ENCODE measurements around the gene PLPPR2.
"Not testable (repeated sequence)": the region's sequence is repeated elsewhere in the genome, so short reads cannot be mapped to it uniquely, and the experiment has no call there.

Gene PLPPR2

DNA sequence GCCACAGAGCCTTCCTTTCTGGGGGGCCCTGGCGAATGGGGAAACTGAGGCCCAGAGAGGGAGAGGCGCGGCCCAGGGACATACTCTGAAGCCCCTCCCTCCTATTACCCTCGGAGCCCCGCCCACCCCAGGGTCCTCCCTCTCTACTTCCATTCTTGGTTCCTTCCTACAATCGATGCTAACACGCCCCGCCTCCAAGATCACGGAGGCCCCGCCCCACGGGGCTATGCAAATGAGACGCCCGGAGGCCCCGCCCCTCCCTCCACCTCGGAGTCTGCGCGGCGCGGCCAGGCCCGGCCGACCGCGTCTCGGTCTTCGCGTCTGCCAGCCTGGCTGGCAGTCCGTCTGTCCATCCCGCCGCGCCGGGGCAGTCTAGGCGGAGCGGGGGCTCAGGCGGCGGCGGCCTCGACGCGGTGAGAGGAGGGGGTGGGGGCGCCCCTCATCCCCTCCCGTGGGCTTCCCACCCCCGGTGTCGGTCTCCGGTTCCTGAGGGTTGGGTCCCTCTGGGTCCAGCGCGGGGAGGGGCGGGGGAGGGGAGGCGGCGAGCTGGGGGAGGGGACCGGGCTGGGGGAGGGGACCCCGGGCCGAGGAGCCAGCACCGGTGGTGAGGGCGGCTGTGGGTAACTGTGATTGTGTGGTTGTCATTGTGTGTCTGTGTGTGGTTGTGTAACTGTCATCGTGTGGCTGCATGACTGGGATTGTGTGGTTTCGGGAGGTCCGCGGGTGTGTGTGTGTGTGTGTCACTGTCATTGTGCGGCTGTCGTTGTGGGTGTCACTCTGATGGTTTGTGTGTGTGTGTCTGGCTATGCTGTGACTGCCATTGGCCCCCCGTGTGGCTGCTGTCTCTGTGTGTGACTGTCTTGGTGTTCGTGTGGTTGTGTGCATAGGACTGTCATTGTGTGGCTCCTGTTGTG lies at the start of gene PLPPR2:
Gene PLPPR2 (plus strand): TSS at position 273 of the 914 bp plus-strand sequence. CDS start 2,242 bp downstream, outside the sequence.
- Mint-ChIP-seq H3K9me3 (no peaks in the 10 kb centered on the region), H3K36me3 (no peaks in the 10 kb centered on the region), H3K4me3 (peak within 1 kb of the TSS; percentile 70), H3K4me1 (peaks cover 16% of the 10 kb centered on the region), H3K27ac (peak within 1 kb of the TSS; percentile 53)
- peak; percentile 71 to 88 for DNase-seq (ENCODE audit: low spot score in 2 of 2)
- peak; percentile 84 for ATAC-seq

DNA sequence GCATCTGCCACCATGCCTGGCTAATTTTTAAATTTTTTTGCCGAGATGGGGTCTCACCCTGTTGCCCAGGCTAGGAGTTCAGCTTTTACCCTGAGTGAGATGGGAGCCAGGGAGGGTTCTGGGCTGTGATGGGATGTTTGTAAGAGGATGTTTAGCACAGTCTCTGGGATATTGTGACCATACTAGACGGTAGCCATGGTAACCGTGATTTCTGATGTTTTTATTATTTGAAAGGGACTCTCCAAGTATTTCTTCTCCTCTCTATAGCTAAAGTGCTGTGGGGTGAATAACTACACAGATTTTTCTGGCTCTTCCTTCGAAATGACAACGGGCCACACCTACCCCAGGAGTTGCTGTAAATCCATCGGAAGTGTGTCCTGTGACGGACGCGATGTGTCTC lies 48.9 kb upstream of the PLPPR2 start:
- Mint-ChIP-seq H3K36me3 (no peaks in the 10 kb centered on the region), H3K27ac (no peak overlapping the region), H3K4me1 (no peaks in the 10 kb centered on the region), H3K4me3 (no peak overlapping the region), H3K9me3 (no peaks in the 10 kb centered on the region)
- DNase-seq (ENCODE audit: low spot score in 2 of 2) (no peak), ATAC-seq (no peak)

- DNase-seq (ENCODE audit: low spot score in 2 of 2) = not testable (repeated sequence)
- H3K4me1 Mint-ChIP-seq = peaks cover 20% of the 10 kb centered on the region
- peak overlapping the region; percentile 24 for H3K27ac Mint-ChIP-seq
Observed at GRCh38 chr19:11320278-11320995, 34.8 kb upstream of the PLPPR2 start.

GRCh38 chr19:11321191-11322126 lies 33.8 kb upstream of the PLPPR2 start:
- no peaks in the 10 kb centered on the region for H3K9me3 Mint-ChIP-seq
- H3K4me1 Mint-ChIP-seq = peaks cover 20% of the 10 kb centered on the region
- ATAC-seq (no peak), DNase-seq (ENCODE audit: low spot score in 2 of 2) (no peak)
- no peak overlapping the region for H3K27ac Mint-ChIP-seq
- H3K36me3 Mint-ChIP-seq = no peaks in the 10 kb centered on the region
- no peak overlapping the region for H3K4me3 Mint-ChIP-seq

More at GRCh38 chr19:11320278-11320995, 34.8 kb upstream of the PLPPR2 start:
- H3K4me3 Mint-ChIP-seq, H3K9me3 Mint-ChIP-seq, H3K36me3 Mint-ChIP-seq, ATAC-seq: not testable (repeated sequence)

- H3K4me1 Mint-ChIP-seq = peaks cover 20% of the 10 kb centered on the region
- no peak overlapping the region for H3K27ac Mint-ChIP-seq
- ATAC-seq (no peak), DNase-seq (ENCODE audit: low spot score in 2 of 2) (no peak)
- H3K4me3 Mint-ChIP-seq = no peak overlapping the region
- H3K36me3 Mint-ChIP-seq = no peaks in the 10 kb centered on the region
- no peaks in the 10 kb centered on the region for H3K9me3 Mint-ChIP-seq
Observed at GRCh38 chr19:11322269-11323024, 32.8 kb upstream of the PLPPR2 start.

DNA sequence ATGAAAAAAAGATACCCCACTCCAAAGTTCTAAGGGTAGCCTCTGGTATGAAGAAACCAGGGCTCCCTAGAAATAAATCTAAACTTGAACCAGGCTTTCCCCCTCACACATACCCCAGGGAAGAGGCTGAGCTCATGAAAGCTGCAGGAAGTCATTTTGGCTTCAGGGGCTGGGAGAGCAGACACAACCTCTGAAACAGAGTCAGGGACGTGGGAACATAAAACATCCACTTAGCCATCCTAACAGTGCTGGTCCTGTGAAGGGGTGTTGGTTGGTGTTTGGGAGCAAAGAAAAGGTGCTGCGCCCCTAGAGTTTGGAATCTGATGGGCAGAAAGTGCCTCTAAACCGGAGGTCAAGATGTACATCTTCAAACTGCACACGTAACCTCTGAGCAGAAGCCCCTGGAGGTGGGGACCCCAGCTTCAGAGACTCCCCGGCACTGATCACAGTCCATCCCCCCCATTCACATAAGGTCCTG lies 31.6 kb upstream of the PLPPR2 start:
- Mint-ChIP-seq H3K36me3 (peaks cover 6% of the 10 kb centered on the region), H3K9me3 (no peaks in the 10 kb centered on the region), H3K27ac (peak overlapping the region; percentile 96), H3K4me1 (peaks cover 20% of the 10 kb centered on the region), H3K4me3 (peak overlapping the region; percentile 50)
- ATAC-seq (no peak), DNase-seq (ENCODE audit: low spot score in 2 of 2) (no peak)

GRCh38 chr19:11324079-11324661 lies 31.1 kb upstream of the PLPPR2 start:
- H3K4me3 Mint-ChIP-seq = peak overlapping the region; percentile 50
- peak in 1 of 2 donors; percentile 70 for DNase-seq (ENCODE audit: low spot score in 2 of 2)
- peak; percentile 84 for ATAC-seq
- H3K36me3 Mint-ChIP-seq = peaks cover 6% of the 10 kb centered on the region
- no peaks in the 10 kb centered on the region for H3K9me3 Mint-ChIP-seq
- H3K4me1 Mint-ChIP-seq = peaks cover 20% of the 10 kb centered on the region
- H3K27ac Mint-ChIP-seq = peak overlapping the region; percentile 96

GRCh38 chr19:11324748-11325389 lies 30.4 kb upstream of the PLPPR2 start:
- peak overlapping the region; percentile 96 for H3K27ac Mint-ChIP-seq
- H3K4me1 Mint-ChIP-seq = peaks cover 20% of the 10 kb centered on the region
- DNase-seq (ENCODE audit: low spot score in 2 of 2) (no peak), ATAC-seq (no peak)
- H3K4me3 Mint-ChIP-seq = peak overlapping the region; percentile 50
- peaks cover 9% of the 10 kb centered on the region for H3K36me3 Mint-ChIP-seq
- no peaks in the 10 kb centered on the region for H3K9me3 Mint-ChIP-seq

GRCh38 chr19:11325544-11325943 lies 29.7 kb upstream of the PLPPR2 start:
- no peak for DNase-seq (ENCODE audit: low spot score in 2 of 2)
- H3K4me1 Mint-ChIP-seq = peaks cover 20% of the 10 kb centered on the region
- H3K9me3 Mint-ChIP-seq = no peaks in the 10 kb centered on the region
- H3K4me3 Mint-ChIP-seq = no peak overlapping the region
- H3K36me3 Mint-ChIP-seq = peaks cover 13% of the 10 kb centered on the region
- H3K27ac Mint-ChIP-seq = peak overlapping the region; percentile 96
- ATAC-seq = no peak

DNA sequence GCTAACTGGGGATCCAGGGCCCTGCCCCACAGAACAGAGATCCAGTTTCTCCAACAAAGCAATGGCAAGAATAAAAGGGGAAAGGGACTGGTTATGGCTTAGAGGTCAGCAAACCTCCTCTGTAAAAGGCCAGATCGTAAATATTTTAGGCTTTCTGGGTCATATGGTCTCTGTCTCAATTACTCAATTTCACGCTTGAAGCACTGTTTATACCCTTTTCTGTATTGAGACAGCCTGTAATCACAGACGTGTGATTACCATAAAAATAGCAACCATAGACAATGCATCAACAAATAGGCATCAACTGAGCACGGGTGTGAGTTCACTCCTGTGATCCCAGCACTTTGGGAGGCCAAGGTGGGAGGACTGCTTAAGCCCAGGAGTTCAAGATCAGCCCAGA lies 25.1 kb upstream of the PLPPR2 start:
- Mint-ChIP-seq H3K27ac (no peak overlapping the region), H3K9me3 (no peaks in the 10 kb centered on the region), H3K4me3 (no peak overlapping the region), H3K4me1 (no peaks in the 10 kb centered on the region), H3K36me3 (peaks cover 46% of the 10 kb centered on the region)
- DNase-seq (ENCODE audit: low spot score in 2 of 2) (no peak), ATAC-seq (no peak)

DNA sequence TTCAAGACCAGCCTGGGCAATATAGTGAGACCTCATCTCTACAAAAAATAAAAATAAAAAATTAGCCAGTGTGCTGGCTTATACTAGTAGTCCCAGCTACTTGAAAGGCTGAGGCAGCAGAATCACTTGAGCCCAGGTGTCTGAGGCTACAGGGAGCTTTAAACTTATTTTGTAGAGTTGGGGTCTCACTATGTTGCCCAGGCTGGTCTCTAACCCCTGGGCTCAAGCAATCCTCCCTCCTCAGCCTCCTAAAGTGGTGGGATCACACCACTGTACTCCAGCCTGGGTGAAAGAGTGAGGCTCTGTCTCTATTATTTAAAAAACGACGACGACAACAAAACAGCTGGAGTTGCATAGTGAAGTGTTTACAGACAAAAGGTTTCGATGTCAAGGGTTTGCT lies 23.7 kb upstream of the PLPPR2 start:
- H3K9me3 Mint-ChIP-seq = no peaks in the 10 kb centered on the region
- ATAC-seq = no peak
- no peak overlapping the region for H3K27ac Mint-ChIP-seq
- peaks cover 59% of the 10 kb centered on the region for H3K36me3 Mint-ChIP-seq
- no peak for DNase-seq (ENCODE audit: low spot score in 2 of 2)
- H3K4me3 Mint-ChIP-seq = no peak overlapping the region
- no peaks in the 10 kb centered on the region for H3K4me1 Mint-ChIP-seq

- Mint-ChIP-seq H3K4me3 (no peak overlapping the region), H3K27ac (no peak overlapping the region), H3K9me3 (no peaks in the 10 kb centered on the region), H3K4me1 (no peaks in the 10 kb centered on the region), H3K36me3 (peaks cover 59% of the 10 kb centered on the region)
- no peak for DNase-seq (ENCODE audit: low spot score in 2 of 2)
- no peak for ATAC-seq
Observed at GRCh38 chr19:11332822-11333221, 22.4 kb upstream of the PLPPR2 start.

DNA sequence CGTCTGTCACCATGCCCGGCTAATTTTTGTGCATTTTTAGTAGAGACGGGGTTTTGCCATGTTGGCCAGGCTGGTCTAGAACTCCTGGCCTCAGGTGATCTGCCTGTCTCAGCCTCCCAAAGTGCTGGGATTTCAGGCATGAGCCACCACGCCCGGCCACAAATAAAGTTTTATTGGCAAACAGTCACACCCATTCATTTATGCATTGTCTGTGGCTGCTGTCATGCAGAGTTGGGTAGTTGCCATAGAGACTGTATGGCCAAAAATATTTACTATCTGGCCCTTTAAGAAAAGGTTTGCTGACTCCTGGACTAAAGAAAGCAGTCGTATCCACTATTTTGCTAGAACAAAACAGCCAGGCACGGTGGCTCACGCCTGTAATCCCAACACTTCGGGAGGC lies 21.4 kb upstream of the PLPPR2 start:
- H3K9me3 Mint-ChIP-seq; DNase-seq (ENCODE audit: low spot score in 2 of 2); H3K27ac Mint-ChIP-seq; H3K4me1 Mint-ChIP-seq; ATAC-seq; H3K4me3 Mint-ChIP-seq: not testable (repeated sequence)
- peaks cover 53% of the 10 kb centered on the region for H3K36me3 Mint-ChIP-seq
